DND-41 (cell line): ENCODE measurements around the gene GARIN5A.

ENCODE experiments used
- CTCF ChIP-seq: IDR thresholded peaks from 2 replicates; pipeline ENCODE4 v1.5.1; 2012; ENCODE audit warnings: borderline replicate concordance, low read length, moderate library complexity, mild to moderate bottlenecking; ENCODE audit not compliant: poor library complexity, severe bottlenecking; ENCODE audit errors: extremely low read depth
- EZH2 ChIP-seq: IDR thresholded peaks from 3 replicates; pipeline ENCODE4 v1.6.1; 2012; ENCODE audit warnings: borderline replicate concordance, low read depth, mild to moderate bottlenecking, moderate library complexity, low read length, inconsistent platforms; ENCODE audit not compliant: severe bottlenecking

GRCh38 chr19:50458396-50459066 lies 18.1 kb downstream of the GARIN5A start:
- no peak for TF ChIP-seq CTCF
- no peak for TF ChIP-seq EZH2
